Measurements from ENCODE around the gene DAB1.

DAB1 gene

DNA sequence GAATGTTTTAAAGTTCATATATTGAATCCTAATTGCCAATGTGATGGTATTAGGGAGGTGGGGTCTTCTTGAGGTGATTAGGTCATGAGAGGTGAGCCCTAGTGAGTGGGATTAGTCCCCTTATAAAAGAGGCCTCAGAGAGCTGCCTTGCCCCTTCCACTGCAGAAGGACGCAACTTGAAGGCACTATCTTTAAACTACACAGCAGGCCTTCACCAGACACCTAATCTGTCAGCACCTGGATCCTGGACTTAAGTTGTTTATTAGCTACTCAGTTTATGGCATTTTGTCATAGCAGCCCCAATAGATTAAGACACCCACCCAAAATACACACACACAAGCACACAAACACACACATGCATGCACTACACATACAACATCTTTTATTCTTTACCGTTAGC is 61.4 kb downstream of the DAB1 start:
- DNase-seq (ENCODE audit: low spot score) (no peak), ATAC-seq (ENCODE audit: low read depth) (no peak)
- TF ChIP-seq, protein P1, sequence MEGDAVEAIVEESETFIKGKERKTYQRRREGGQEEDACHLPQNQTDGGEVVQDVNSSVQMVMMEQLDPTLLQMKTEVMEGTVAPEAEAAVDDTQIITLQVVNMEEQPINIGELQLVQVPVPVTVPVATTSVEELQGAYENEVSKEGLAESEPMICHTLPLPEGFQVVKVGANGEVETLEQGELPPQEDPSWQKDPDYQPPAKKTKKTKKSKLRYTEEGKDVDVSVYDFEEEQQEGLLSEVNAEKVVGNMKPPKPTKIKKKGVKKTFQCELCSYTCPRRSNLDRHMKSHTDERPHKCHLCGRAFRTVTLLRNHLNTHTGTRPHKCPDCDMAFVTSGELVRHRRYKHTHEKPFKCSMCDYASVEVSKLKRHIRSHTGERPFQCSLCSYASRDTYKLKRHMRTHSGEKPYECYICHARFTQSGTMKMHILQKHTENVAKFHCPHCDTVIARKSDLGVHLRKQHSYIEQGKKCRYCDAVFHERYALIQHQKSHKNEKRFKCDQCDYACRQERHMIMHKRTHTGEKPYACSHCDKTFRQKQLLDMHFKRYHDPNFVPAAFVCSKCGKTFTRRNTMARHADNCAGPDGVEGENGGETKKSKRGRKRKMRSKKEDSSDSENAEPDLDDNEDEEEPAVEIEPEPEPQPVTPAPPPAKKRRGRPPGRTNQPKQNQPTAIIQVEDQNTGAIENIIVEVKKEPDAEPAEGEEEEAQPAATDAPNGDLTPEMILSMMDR (IDR thresholded peaks at IDR 0.05; ENCODE audit: poor library complexity, severe bottlenecking) = no peak
- H3K4me1 ChIP-seq (ENCODE audit: insufficient read depth, poor library complexity, severe bottlenecking) = no peaks in the 10 kb centered on the region
- no peak overlapping the region for H3K27ac ChIP-seq (ENCODE audit: poor library complexity, severe bottlenecking)
- no peaks in the 10 kb centered on the region for H3K9me3 ChIP-seq (ENCODE audit: severe bottlenecking)
- H3K36me3 ChIP-seq (ENCODE audit: low read depth) = no peaks in the 10 kb centered on the region
- peaks cover 12% of the 10 kb centered on the region for H3K27me3 ChIP-seq (ENCODE audit: insufficient read depth, poor library complexity, severe bottlenecking)
- no peak overlapping the region for H3K4me3 ChIP-seq (ENCODE audit: severe bottlenecking)

DNA sequence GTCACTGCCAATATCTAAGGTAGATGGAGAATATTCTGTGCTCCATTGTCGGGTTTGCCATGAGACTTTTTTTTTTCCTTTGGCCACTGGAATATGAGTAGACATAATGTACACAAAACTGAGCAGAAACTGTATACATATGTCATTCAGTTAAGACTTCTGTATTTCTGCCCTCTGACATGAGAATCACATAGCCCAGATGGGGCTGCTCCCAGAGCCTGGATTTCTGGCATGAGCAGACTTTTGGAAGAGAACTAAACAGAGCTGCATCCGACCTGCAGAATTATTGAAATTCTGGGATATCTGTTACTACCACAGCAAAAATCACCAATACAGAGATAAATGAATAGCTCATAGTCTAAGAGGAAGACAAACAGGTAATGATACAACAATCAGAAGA is 62.3 kb downstream of the DAB1 start:
- ATAC-seq (ENCODE audit: low read depth) (no peak), DNase-seq (ENCODE audit: low spot score) (no peak)
- TF ChIP-seq, protein P1 (IDR thresholded peaks at IDR 0.05; ENCODE audit: poor library complexity, severe bottlenecking) = no peak

DNA sequence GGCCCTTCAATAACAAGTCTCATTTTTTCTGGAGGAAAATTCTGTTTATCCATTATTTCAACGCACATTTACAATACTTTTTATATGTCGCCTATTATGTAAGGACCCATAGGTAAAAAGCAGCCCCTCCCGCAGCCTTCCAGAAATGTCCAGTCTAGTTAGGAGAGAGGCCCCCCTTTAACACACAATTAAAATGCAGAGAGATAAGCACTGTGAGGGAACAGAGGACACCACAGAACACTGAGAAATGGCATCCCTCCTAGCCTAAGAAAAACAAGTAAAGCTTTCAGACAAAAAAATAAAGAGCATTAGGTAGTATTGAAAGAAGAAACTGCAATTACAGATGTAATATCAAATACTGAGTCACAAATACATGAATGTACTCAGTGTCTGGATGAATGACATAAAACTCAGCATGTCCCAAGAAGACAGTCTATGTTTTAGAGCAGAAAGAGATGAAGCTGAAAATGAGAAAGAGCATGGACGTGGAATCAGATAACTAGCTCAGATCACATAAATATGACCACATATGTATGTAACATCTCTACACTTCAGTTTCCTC is 62.9 kb downstream of the DAB1 start:
- Histone ChIP-seq H3K36me3 (ENCODE audit: low read depth) (no peaks in the 10 kb centered on the region), H3K4me3 (ENCODE audit: severe bottlenecking) (no peak overlapping the region), H3K9me3 (ENCODE audit: severe bottlenecking) (no peaks in the 10 kb centered on the region), H3K27ac (ENCODE audit: poor library complexity, severe bottlenecking) (no peak overlapping the region), H3K27me3 (ENCODE audit: insufficient read depth, poor library complexity, severe bottlenecking) (peaks cover 12% of the 10 kb centered on the region), H3K4me1 (ENCODE audit: insufficient read depth, poor library complexity, severe bottlenecking) (no peaks in the 10 kb centered on the region)
- TF ChIP-seq, protein P1 (IDR thresholded peaks at IDR 0.05; ENCODE audit: poor library complexity, severe bottlenecking) = no peak
- DNase-seq (ENCODE audit: low spot score) (no peak), ATAC-seq (ENCODE audit: low read depth) (no peak)

More for the DNA sequence above, 62.3 kb downstream of the DAB1 start:
- Histone ChIP-seq H3K9me3 (ENCODE audit: severe bottlenecking) (no peaks in the 10 kb centered on the region), H3K4me1 (ENCODE audit: insufficient read depth, poor library complexity, severe bottlenecking) (no peaks in the 10 kb centered on the region), H3K36me3 (ENCODE audit: low read depth) (no peaks in the 10 kb centered on the region), H3K4me3 (ENCODE audit: severe bottlenecking) (no peak overlapping the region), H3K27me3 (ENCODE audit: insufficient read depth, poor library complexity, severe bottlenecking) (peaks cover 12% of the 10 kb centered on the region), H3K27ac (ENCODE audit: poor library complexity, severe bottlenecking) (no peak overlapping the region)

DNA sequence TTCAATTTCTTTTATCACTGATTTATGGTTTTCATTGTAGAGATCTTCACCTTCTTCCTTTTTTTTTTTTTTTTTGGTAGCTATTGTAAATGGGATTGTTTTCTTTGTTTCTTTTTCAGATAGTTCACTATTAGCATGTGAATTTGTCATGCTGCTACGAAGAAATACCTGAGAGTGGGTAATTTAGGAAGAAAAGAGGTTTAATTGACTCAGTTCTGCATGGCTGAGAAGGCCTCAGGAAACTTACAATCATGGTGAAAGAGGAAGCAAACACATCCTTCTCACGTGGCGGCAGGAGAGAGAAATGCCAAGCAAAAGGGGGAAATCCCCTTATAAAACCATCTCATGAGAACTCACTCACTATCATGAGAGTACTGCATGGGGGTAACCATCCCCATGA is 66.4 kb downstream of the DAB1 start:
- DNase-seq (ENCODE audit: low spot score) (no peak), ATAC-seq (ENCODE audit: low read depth) (no peak)
- Histone ChIP-seq H3K36me3 (ENCODE audit: low read depth) (no peaks in the 10 kb centered on the region), H3K4me3 (ENCODE audit: severe bottlenecking) (no peak overlapping the region), H3K4me1 (ENCODE audit: insufficient read depth, poor library complexity, severe bottlenecking) (no peaks in the 10 kb centered on the region), H3K9me3 (ENCODE audit: severe bottlenecking) (no peaks in the 10 kb centered on the region), H3K27me3 (ENCODE audit: insufficient read depth, poor library complexity, severe bottlenecking) (peaks cover 12% of the 10 kb centered on the region), H3K27ac (ENCODE audit: poor library complexity, severe bottlenecking) (no peak overlapping the region)
- TF ChIP-seq, protein P1 (IDR thresholded peaks at IDR 0.05; ENCODE audit: poor library complexity, severe bottlenecking) = no peak

DNA sequence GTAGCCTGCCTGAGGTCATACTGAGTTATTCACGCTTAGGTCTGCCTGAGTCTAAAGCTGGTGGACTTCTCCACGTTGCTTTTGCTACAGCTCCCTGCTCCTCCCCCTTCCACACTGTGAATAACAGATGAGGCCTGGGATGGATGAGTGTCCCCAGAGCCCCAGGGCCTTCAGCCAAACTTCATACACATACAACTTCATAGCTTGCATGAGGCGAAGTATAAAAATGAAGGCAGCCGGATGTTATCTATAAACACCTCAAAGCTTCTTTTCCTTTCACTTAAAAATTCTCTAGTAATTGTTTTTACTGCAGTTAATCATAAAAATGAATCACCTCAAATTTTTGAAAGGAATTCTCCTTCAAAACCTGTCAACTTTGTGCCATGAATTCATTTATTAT is 70.2 kb downstream of the DAB1 start:
- no peak overlapping the region for H3K27ac ChIP-seq (ENCODE audit: poor library complexity, severe bottlenecking)
- ATAC-seq (ENCODE audit: low read depth) (no peak), DNase-seq (ENCODE audit: low spot score) (no peak)
- H3K36me3 ChIP-seq (ENCODE audit: low read depth) = no peaks in the 10 kb centered on the region
- peaks cover 3% of the 10 kb centered on the region for H3K27me3 ChIP-seq (ENCODE audit: insufficient read depth, poor library complexity, severe bottlenecking)
- H3K4me1 ChIP-seq (ENCODE audit: insufficient read depth, poor library complexity, severe bottlenecking) = no peaks in the 10 kb centered on the region
- no peak overlapping the region for H3K4me3 ChIP-seq (ENCODE audit: severe bottlenecking)
- H3K9me3 ChIP-seq (ENCODE audit: severe bottlenecking) = no peaks in the 10 kb centered on the region
- TF ChIP-seq, protein P1 (IDR thresholded peaks at IDR 0.05; ENCODE audit: poor library complexity, severe bottlenecking) = no peak
